Breast epithelium (tissue), 4 donors: Measurements from ENCODE around the gene TMEM163. TPM values are rescaled to one million over a fixed set of nuclear protein-coding genes. Genes with fewer than 3 reads are reported as not detected.

Source experiments
- DNase-seq, 2 donors: peaks; one replicate each; pipeline ENCODE4 v3.0.0-alpha.2; 2019; ENCODE audit warnings: low spot score in 2 of 2
- H3K27ac ChIP-seq, 2 donors: fragments of 200-600 bp; sonication (generic) in 1 of 2; one replicate each; pipeline ENCODE4 v1.5.1; 2016 to 2019; ENCODE audit warnings: mild to moderate bottlenecking in 1 of 2
- H3K27me3 ChIP-seq, 2 donors: fragments of 200-600 bp; sonication (generic) in 1 of 2; one replicate each; pipeline versions ENCODE4 v1.5.1 to v1.6.0; 2017 to 2019; ENCODE audit warnings: control low read depth in 1 of 2, mild to moderate bottlenecking in 1 of 2
- H3K36me3 ChIP-seq: fragments of 200-600 bp; one replicate; pipeline ENCODE4 v1.5.1; 2019
- H3K4me1 ChIP-seq, 2 donors: fragments of 200-600 bp; sonication (generic); one replicate each; pipeline ENCODE4 v1.5.1; 2016 to 2019; ENCODE audit warnings: control low read depth in 1 of 2
- H3K4me3 ChIP-seq, 3 donors: fragments of 200-600 bp; sonication (generic); 1 replicate in 2 of 3; 2 replicates in 1 of 3; pipeline ENCODE4 v1.5.1; 2016 to 2019; ENCODE audit warnings: mild to moderate bottlenecking in 3 of 3, moderate library complexity in 2 of 3
- H3K9me3 ChIP-seq, 2 donors: fragments of 200-600 bp; sonication (generic) in 1 of 2; one replicate each; pipeline ENCODE4 v1.5.1; 2016 to 2019; ENCODE audit warnings: control low read depth in 1 of 2
- POLR2A ChIP-seq: fragments of 450-650 bp; IDR thresholded peaks from one replicate; pipeline ENCODE4 v1.6.1; 2016; ENCODE audit warnings: antibody characterized with exemption, mild to moderate bottlenecking, moderate library complexity
- POLR2AphosphoS5 ChIP-seq, 3 donors: sonication (generic); formaldehyde crosslinking; IDR thresholded peaks; one replicate each; pipeline ENCODE4 v1.6.1; 2017; ENCODE audit warnings: antibody characterized with exemption in 3 of 3
- intact Hi-C: fragments of 100-400 bp; cut with DNase I; formaldehyde crosslinking; loops from one replicate; pipeline ENCODE4 v1.15.1; 2023; ENCODE audit warnings: low total_unique reads
- total RNA-seq, 3 donors: library from RNA; depleted of rRNA; stranded (reverse); fragments of >200 nt; gene quantifications; one replicate each; pipeline ENCODE4 v1.1.0, GENCODE V29; 2016
- TF ChIP-seq, protein P1 (sequence below), 3 donors: fragments of 450-650 bp; IDR thresholded peaks; one replicate each; pipeline ENCODE4 v1.5.1; 2016 to 2017; ENCODE audit warnings: antibody characterized with exemption in 3 of 3, mild to moderate bottlenecking in 3 of 3, moderate library complexity in 3 of 3

The TMEM163 gene
- total RNA-seq, 3 donors from 2014 or later = 0.32 to 1.5 (median 0.66) TPM

DNA sequence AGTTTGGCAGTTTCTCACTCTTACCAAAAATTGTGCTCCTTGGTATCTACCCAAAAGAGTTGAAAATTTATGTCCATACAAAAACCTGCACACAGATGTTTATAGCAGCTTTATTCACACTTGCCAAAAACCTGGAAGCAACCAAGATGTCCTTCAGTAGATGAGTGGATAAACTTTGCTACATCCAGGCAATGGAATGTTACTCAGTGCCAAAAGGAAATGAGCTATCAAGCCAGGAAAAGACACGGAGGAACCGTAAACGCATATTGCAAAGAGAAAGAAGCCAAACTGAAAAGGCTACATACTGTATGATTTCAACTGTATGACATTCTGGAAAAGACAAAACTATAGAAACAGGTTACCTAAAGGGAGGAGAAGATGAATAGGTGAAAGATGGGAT, 36.1 kb downstream of the TMEM163 start:
- Histone ChIP-seq H3K27ac (no peak overlapping the region), H3K4me1 (no peaks in the 10 kb centered on the region), H3K27me3 (no peaks in the 10 kb centered on the region), H3K9me3 (no peaks in the 10 kb centered on the region), H3K4me3 (no peak overlapping the region), H3K36me3 (no peaks in the 10 kb centered on the region)
- TF ChIP-seq, protein P1, sequence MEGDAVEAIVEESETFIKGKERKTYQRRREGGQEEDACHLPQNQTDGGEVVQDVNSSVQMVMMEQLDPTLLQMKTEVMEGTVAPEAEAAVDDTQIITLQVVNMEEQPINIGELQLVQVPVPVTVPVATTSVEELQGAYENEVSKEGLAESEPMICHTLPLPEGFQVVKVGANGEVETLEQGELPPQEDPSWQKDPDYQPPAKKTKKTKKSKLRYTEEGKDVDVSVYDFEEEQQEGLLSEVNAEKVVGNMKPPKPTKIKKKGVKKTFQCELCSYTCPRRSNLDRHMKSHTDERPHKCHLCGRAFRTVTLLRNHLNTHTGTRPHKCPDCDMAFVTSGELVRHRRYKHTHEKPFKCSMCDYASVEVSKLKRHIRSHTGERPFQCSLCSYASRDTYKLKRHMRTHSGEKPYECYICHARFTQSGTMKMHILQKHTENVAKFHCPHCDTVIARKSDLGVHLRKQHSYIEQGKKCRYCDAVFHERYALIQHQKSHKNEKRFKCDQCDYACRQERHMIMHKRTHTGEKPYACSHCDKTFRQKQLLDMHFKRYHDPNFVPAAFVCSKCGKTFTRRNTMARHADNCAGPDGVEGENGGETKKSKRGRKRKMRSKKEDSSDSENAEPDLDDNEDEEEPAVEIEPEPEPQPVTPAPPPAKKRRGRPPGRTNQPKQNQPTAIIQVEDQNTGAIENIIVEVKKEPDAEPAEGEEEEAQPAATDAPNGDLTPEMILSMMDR (IDR thresholded peaks at IDR 0.05) = no peak
- no peak for TF ChIP-seq POLR2AphosphoS5 (IDR thresholded peaks at IDR 0.05)
- no peak for TF ChIP-seq POLR2A
- intact Hi-C loops = no loop called here
- no peak for DNase-seq

DNA sequence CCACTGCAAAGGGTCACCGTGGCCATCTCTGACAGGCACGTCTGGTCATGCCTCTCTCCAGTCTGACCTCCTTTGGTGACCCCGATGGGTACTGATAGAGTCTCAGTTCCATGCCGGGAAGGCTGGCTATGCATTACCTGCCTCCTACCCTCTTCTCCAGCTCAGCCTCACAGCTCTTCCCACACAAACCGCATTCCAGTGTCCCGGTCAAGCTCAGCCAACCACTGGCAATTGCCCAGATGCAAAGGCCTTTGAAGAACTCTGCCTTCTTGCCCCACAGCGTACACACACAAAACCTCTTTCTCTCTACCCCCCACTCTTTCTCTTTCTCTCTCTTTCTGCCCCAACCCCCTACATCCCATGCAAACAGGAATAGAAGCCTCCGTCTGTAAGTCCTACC, 37.6 kb downstream of the TMEM163 start:
- DNase-seq = peak in 1 of 2 donors; percentile 37
- Histone ChIP-seq H3K4me3 (no peak overlapping the region), H3K9me3 (no peaks in the 10 kb centered on the region), H3K27me3 (no peaks in the 10 kb centered on the region), H3K36me3 (no peaks in the 10 kb centered on the region), H3K4me1 (no peaks in the 10 kb centered on the region), H3K27ac (no peak overlapping the region)
- intact Hi-C loops = no loop called here
- TF ChIP-seq POLR2A = no peak
- TF ChIP-seq, protein P1 (IDR thresholded peaks at IDR 0.05) = no peak
- TF ChIP-seq POLR2AphosphoS5 (IDR thresholded peaks at IDR 0.05) = no peak

GRCh38 chr2:134679745-134680144, 39.1 kb downstream of the TMEM163 start:
- no peak overlapping the region for H3K27ac ChIP-seq
- no peaks in the 10 kb centered on the region for H3K36me3 ChIP-seq
- H3K4me1 ChIP-seq = no peaks in the 10 kb centered on the region
- no peak for TF ChIP-seq POLR2A
- TF ChIP-seq, protein P1 (IDR thresholded peaks at IDR 0.05) = no peak
- no peak for TF ChIP-seq POLR2AphosphoS5 (IDR thresholded peaks at IDR 0.05)
- H3K4me3 ChIP-seq = no peak overlapping the region
- no peaks in the 10 kb centered on the region for H3K9me3 ChIP-seq
- intact Hi-C loops = no loop called here
- DNase-seq = no peak
- H3K27me3 ChIP-seq = no peaks in the 10 kb centered on the region

GRCh38 chr2:134679294-134679693, 39.5 kb downstream of the TMEM163 start:
- H3K9me3 ChIP-seq = no peaks in the 10 kb centered on the region
- TF ChIP-seq POLR2AphosphoS5 (IDR thresholded peaks at IDR 0.05) (no peak), POLR2A (no peak)
- TF ChIP-seq, protein P1 (IDR thresholded peaks at IDR 0.05) = no peak
- H3K27ac ChIP-seq = no peak overlapping the region
- no peak for DNase-seq
- H3K4me3 ChIP-seq = no peak overlapping the region
- H3K4me1 ChIP-seq = no peaks in the 10 kb centered on the region
- no peaks in the 10 kb centered on the region for H3K36me3 ChIP-seq
- intact Hi-C loops = no loop called here
- H3K27me3 ChIP-seq = no peaks in the 10 kb centered on the region

GRCh38 chr2:134677856-134678756, 40.7 kb downstream of the TMEM163 start:
- H3K27me3 ChIP-seq = no peaks in the 10 kb centered on the region
- intact Hi-C loops = no loop called here
- no peak for DNase-seq
- H3K27ac ChIP-seq = no peak overlapping the region
- no peak overlapping the region for H3K4me3 ChIP-seq
- H3K4me1 ChIP-seq = no peaks in the 10 kb centered on the region
- no peaks in the 10 kb centered on the region for H3K9me3 ChIP-seq
- TF ChIP-seq POLR2A (no peak), POLR2AphosphoS5 (IDR thresholded peaks at IDR 0.05) (no peak)
- TF ChIP-seq, protein P1 (IDR thresholded peaks at IDR 0.05) = no peak
- no peaks in the 10 kb centered on the region for H3K36me3 ChIP-seq
